H1 (cell line): ENCODE results near the gene PPARA. TPM values are rescaled to one million over a fixed set of nuclear protein-coding genes. Genes with fewer than 3 reads are reported as not detected.

Experiments used
- CTCF ChIA-PET: fragments of 300-600 bp; sonication (Branson Sonifier 250); formaldehyde crosslinking; loops from one replicate; lab custom pipeline; 2021; ENCODE audit not compliant: partially characterized antibody; lab: Charles Lee
- POLR2A ChIA-PET: fragments of 300-600 bp; sonication (Branson Sonifier 250); formaldehyde crosslinking; loops from one replicate; lab custom pipeline; 2021; ENCODE audit warnings: inconsistent platforms; ENCODE audit not compliant: partially characterized antibody; lab: Charles Lee
- DNase-seq, 2 experiments: peaks; one replicate each; pipeline versions ENCODE4 v3.0.0 to v3.0.0-alpha.2; 2010 to 2022; ENCODE audit warnings: low spot score in 2 of 2, low read depth in 1 of 2, mixed read lengths in 1 of 2
- FAIRE-seq: peaks from 2 replicates; lab custom pipeline; 2011; peaks lifted over from hg19 to GRCh38; lab: Jason Lieb, UNC
- H2AFZ ChIP-seq: 2 replicates; pipeline ENCODE4 v1.8.1; 2012; ENCODE audit warnings: low read length, inconsistent platforms
- H2AK5ac ChIP-seq: 2 replicates; pipeline ENCODE4 v1.6.1; 2013; ENCODE audit warnings: low read depth, low read length
- H2BK120ac ChIP-seq: replicated peaks from 2 replicates; pipeline ENCODE3; 2013; ENCODE audit warnings: low read depth, low read length, inconsistent platforms
- H2BK12ac ChIP-seq: 2 replicates; pipeline ENCODE4 v1.6.1; 2013; ENCODE audit warnings: low read depth, low read length
- H2BK15ac ChIP-seq: 2 replicates; pipeline ENCODE4 v1.6.1; 2013; ENCODE audit warnings: low read length
- H2BK20ac ChIP-seq: 2 replicates; pipeline ENCODE4 v1.6.1; 2013; ENCODE audit warnings: low read length
- H2BK5ac ChIP-seq: 2 replicates; pipeline ENCODE4 v1.6.1; 2013; ENCODE audit warnings: low read depth, low read length
- H3K14ac ChIP-seq: 2 replicates; pipeline ENCODE4 v1.6.1; 2013; ENCODE audit warnings: inconsistent platforms; ENCODE audit not compliant: insufficient read length
- H3K18ac ChIP-seq: 2 replicates; pipeline ENCODE4 v1.6.1; 2013; ENCODE audit warnings: low read length; ENCODE audit errors: extremely low read depth
- H3K23ac ChIP-seq: 2 replicates; pipeline ENCODE4 v1.6.1; 2013; ENCODE audit warnings: inconsistent platforms; ENCODE audit not compliant: insufficient read length
- H3K23me2 ChIP-seq: 2 replicates; pipeline ENCODE4 v1.6.1; 2013; ENCODE audit warnings: low read depth, low read length
- H3K27ac ChIP-seq: 2 replicates; pipeline ENCODE4 v1.6.1; 2011; ENCODE audit warnings: low read depth, low read length, inconsistent platforms
- H3K27me3 ChIP-seq, 4 experiments: replicated peaks in 1 of 4; 1 replicate in 1 of 4; 2 replicates in 3 of 4; pipeline versions ENCODE4 v1.6.1 to v1.8.1; 2011 to 2013; ENCODE audit warnings: low read length in 3 of 4, mild to moderate bottlenecking in 3 of 4, inconsistent platforms in 2 of 4, mixed read lengths in 2 of 4, moderate library complexity in 1 of 4; ENCODE audit not compliant: control insufficient read depth in 3 of 4, insufficient read depth in 3 of 4; ENCODE audit errors: extremely low read depth in 1 of 4
- H3K36me3 ChIP-seq, 4 experiments: 2 replicates each; pipeline versions ENCODE4 v1.6.1 to v1.8.1; 2011 to 2013; ENCODE audit warnings: mild to moderate bottlenecking in 4 of 4, low read length in 3 of 4, moderate library complexity in 2 of 4, control low read depth in 1 of 4, inconsistent platforms in 1 of 4; ENCODE audit not compliant: insufficient read depth in 4 of 4, control insufficient read depth in 2 of 4
- H3K4ac ChIP-seq: replicated peaks from 2 replicates; pipeline ENCODE3; 2013; ENCODE audit warnings: low read length, low read depth, mixed read lengths, inconsistent platforms; ENCODE audit not compliant: insufficient read length
- H3K4me1 ChIP-seq, 4 experiments: replicated peaks in 1 of 4; 1 replicate in 1 of 4; 2 replicates in 3 of 4; pipeline versions ENCODE4 v1.6.1 to v1.8.1; 2011 to 2013; ENCODE audit warnings: low read length in 3 of 4, inconsistent platforms in 2 of 4, mixed read lengths in 1 of 4; ENCODE audit not compliant: insufficient read depth in 4 of 4, control insufficient read depth in 3 of 4
- H3K4me2 ChIP-seq, 2 experiments: 2 replicates each; pipeline versions ENCODE4 v1.6.1 to v1.8.1; 2011 to 2013; ENCODE audit warnings: low read depth in 2 of 2, low read length in 2 of 2, control low read depth in 1 of 2, inconsistent platforms in 1 of 2, mild to moderate bottlenecking in 1 of 2; ENCODE audit not compliant: insufficient read depth in 1 of 2
- H3K4me3 ChIP-seq, 4 experiments: fragments of 200-600, 300-600 bp in 1 of 4; sonication (generic), shearing (Covaris generic), sonication (Bioruptor Twin) in 1 of 4; 2 replicates each; pipeline versions ENCODE4 v1.5.1 to v1.8.1; 2011 to 2016; ENCODE audit warnings: low read length in 4 of 4, low read depth in 3 of 4, control low read depth in 2 of 4, inconsistent platforms in 2 of 4, mild to moderate bottlenecking in 2 of 4, mixed read lengths in 1 of 4, moderate library complexity in 1 of 4; ENCODE audit not compliant: insufficient read depth in 2 of 4; ENCODE audit errors: extremely low read depth in 1 of 4
- H3K56ac ChIP-seq: replicated peaks from 2 replicates; pipeline ENCODE3; 2013; ENCODE audit warnings: low read depth, mild to moderate bottlenecking, mixed read lengths, low read length, inconsistent platforms; ENCODE audit not compliant: insufficient read length
- H3K79me1 ChIP-seq: 2 replicates; pipeline ENCODE4 v1.6.1; 2013; ENCODE audit warnings: low read depth, low read length, control low read depth
- H3K79me2 ChIP-seq, 2 experiments: 2 replicates each; pipeline versions ENCODE4 v1.6.1 to v1.8.1; 2012 to 2013; ENCODE audit warnings: low read length in 2 of 2, mild to moderate bottlenecking in 2 of 2, inconsistent platforms in 1 of 2; ENCODE audit not compliant: insufficient read depth in 2 of 2, control insufficient read depth in 1 of 2
- H3K9ac ChIP-seq, 4 experiments: replicated peaks in 1 of 4; 1 replicate in 1 of 4; 2 replicates in 3 of 4; pipeline versions ENCODE4 v1.6.1 to v1.8.1; 2011 to 2013; ENCODE audit warnings: low read depth in 3 of 4, low read length in 3 of 4, control low read depth in 2 of 4, mild to moderate bottlenecking in 2 of 4, moderate library complexity in 2 of 4, inconsistent platforms in 1 of 4; ENCODE audit errors: extremely low read depth in 1 of 4
- H3K9me3 ChIP-seq, 2 experiments: 2 replicates each; pipeline versions ENCODE4 v1.6.1 to v1.8.1; 2012 to 2013; ENCODE audit warnings: mild to moderate bottlenecking in 2 of 2, moderate library complexity in 2 of 2, control low read depth in 1 of 2, inconsistent platforms in 1 of 2, low read depth in 1 of 2, low read length in 1 of 2, mixed read lengths in 1 of 2; ENCODE audit not compliant: insufficient read depth in 2 of 2
- H4K20me1 ChIP-seq, 2 experiments: replicated peaks in 1 of 2; 2 replicates each; pipeline versions ENCODE3 to v1.8.1; 2011 to 2013; ENCODE audit warnings: inconsistent platforms in 2 of 2, low read length in 2 of 2, mild to moderate bottlenecking in 1 of 2; ENCODE audit not compliant: insufficient read depth in 2 of 2, control insufficient read depth in 1 of 2
- H4K5ac ChIP-seq: 2 replicates; pipeline ENCODE4 v1.6.1; 2013; ENCODE audit warnings: low read length, low read depth, mixed read lengths, inconsistent platforms; ENCODE audit not compliant: insufficient read length
- H4K8ac ChIP-seq: 2 replicates; pipeline ENCODE4 v1.8.0; 2013; ENCODE audit warnings: mild to moderate bottlenecking, moderate library complexity, low read length, inconsistent platforms; ENCODE audit not compliant: insufficient read depth; ENCODE audit errors: extremely low read depth
- H4K91ac ChIP-seq: replicated peaks from 2 replicates; pipeline ENCODE3; 2013; ENCODE audit warnings: low read length, mixed read lengths, inconsistent platforms; ENCODE audit not compliant: insufficient read length
- BACH1 ChIP-seq: IDR thresholded peaks from 2 replicates; pipeline ENCODE4 v1.6.1; 2012; ENCODE audit warnings: low read length, improper control_type of control experiment
- CBX8 ChIP-seq: fragments of 300-800, 300-1000 bp; sonication (generic); IDR thresholded peaks from 2 replicates; pipeline ENCODE4 v1.7.1; 2016; ENCODE audit warnings: low read depth, low read length, borderline replicate concordance
- CHD2 ChIP-seq: IDR thresholded peaks from 2 replicates; pipeline ENCODE4 v1.6.1; 2012; ENCODE audit warnings: low read length, improper control_type of control experiment
- CTCF ChIP-seq, 3 experiments: IDR thresholded peaks; 1 replicate in 2 of 3; 2 replicates in 1 of 3; pipeline versions ENCODE4 v1.5.1 to v1.6.1; 2011; ENCODE audit warnings: low read length in 3 of 3, mild to moderate bottlenecking in 3 of 3, inconsistent platforms in 2 of 3, low read depth in 1 of 3, moderate library complexity in 1 of 3; ENCODE audit not compliant: insufficient read depth in 1 of 3; ENCODE audit errors: control extremely low read depth in 1 of 3
- EZH2 ChIP-seq: fragments of 200-600 bp; sonication (generic); IDR thresholded peaks from 2 replicates; pipeline ENCODE4 v1.7.1; 2012; ENCODE audit warnings: low read depth, mild to moderate bottlenecking, moderate library complexity, low read length, inconsistent platforms; ENCODE audit not compliant: severe bottlenecking
- GTF2F1 ChIP-seq: IDR thresholded peaks from 2 replicates; pipeline ENCODE4 v1.6.1; 2012; ENCODE audit warnings: low read depth, low read length, improper control_type of control experiment, borderline replicate concordance
- TBP ChIP-seq: IDR thresholded peaks from 2 replicates; pipeline ENCODE4 v1.6.1; 2011; ENCODE audit warnings: low read depth, low read length, improper control_type of control experiment
- YY1 ChIP-seq: IDR thresholded peaks from 2 replicates; pipeline ENCODE4 v1.6.1; 2011; ENCODE audit warnings: low read depth, mild to moderate bottlenecking, low read length
- whole genome bisulfite sequencing, 2 experiments: shearing (Covaris generic) in 1 of 2; methylation state at CpG; one replicate each; pipeline versions ENCODE4 v1.1.6 to v1.1.7; 2013 to 2015; ENCODE audit warnings: low lambda C conversion rate in 2 of 2, mixed read lengths in 2 of 2, inconsistent platforms in 1 of 2, low coverage in 1 of 2, missing lambda C conversion rate in 1 of 2; ENCODE audit not compliant: insufficient replicate concordance in 2 of 2, insufficient coverage in 1 of 2, insufficient read length in 1 of 2; ENCODE audit errors: extremely low coverage in 1 of 2, missing lambda C conversion rate in 1 of 2; 5-methylcytosine and 5-hydroxymethylcytosine counted together
- polyA plus RNA-seq, 7 experiments: library from polyadenylated mRNA; depleted of rRNA in 3 of 7; stranded (reverse) in 5 of 7; unstranded in 2 of 7; fragments of >200 nt in 5 of 7; fragments of 200-250 nt in 2 of 7; gene quantifications; 1 replicate in 5 of 7; 2 replicates in 1 of 7; 4 replicates in 1 of 7; pipeline versions ENCODE4 v1.2.1 to v1.2.3, GENCODE V29; 2011 to 2013; ENCODE audit warnings: missing spikeins in 2 of 7, mixed read lengths in 2 of 7
- total RNA-seq: library from RNA; stranded (reverse); fragmentation: NEBNext Ultra II Directional; extraction: Animal tissue kit (Norgen Biotek cat#: 25700); gene quantifications from 2 replicates; pipeline ENCODE4 v1.2.1, GENCODE V29; 2021

The PPARA gene
- total and polyA plus RNA-seq, 2 of the 8 experiments (the other 6 are each of a cell fraction or from before 2014, with no cell fraction given): 3.1 to 8.2 TPM

- Histone ChIP-seq H2BK12ac (no peak overlapping the region), H2AK5ac (no peak overlapping the region), H3K27ac (no peak overlapping the region), H4K5ac (no peak overlapping the region), H3K4me2 (no peak overlapping the region), H3K18ac (no peak overlapping the region), H3K14ac (no peak overlapping the region), H3K4ac (no peak overlapping the region), H3K36me3 (no peaks in the 10 kb centered on the region), H2BK15ac (no peak overlapping the region), H2AFZ (no peak overlapping the region), H3K27me3 (peaks cover 3 to 15% (median 9%) of the 10 kb centered on the region in 4 experiments; a peak in 6 of 7 replicates), H4K91ac (no peak overlapping the region), H2BK120ac (no peak overlapping the region), H3K9ac (no peak overlapping the region), H4K8ac (no peak overlapping the region)
- CTCF ChIA-PET: interaction anchor here (0.8 to 1.4 kb wide), 4 partner anchors 10 to 149 kb away, joined by 3 to 6 read pairs (median 4); no protein-coding TSS in a partner anchor
- no peak for FAIRE-seq
- no peak for TF ChIP-seq GTF2F1
- TF ChIP-seq YY1: no peak
- TF ChIP-seq CTCF (IDR thresholded peaks at IDR 0.05; ENCODE audit: control extremely low read depth in 1 of 3, insufficient read depth in 1 of 3, low read depth in 1 of 3, low read length in 3 of 3): no peak
- no peak for TF ChIP-seq BACH1
- no peak for TF ChIP-seq TBP
- TF ChIP-seq CBX8: no peak
- no peak for TF ChIP-seq CHD2
- TF ChIP-seq EZH2: no peak
- TF ChIP-seq, all 59 proteins: peak for 0
- H3K23ac ChIP-seq: no peak overlapping the region
- no peaks in the 10 kb centered on the region for H3K23me2 ChIP-seq
- WGBS, 2 experiments: 72% methylated on average over 8 of the region's 8 CpGs; no CpG with 5 or more reads in 1 of the 2 experiments
- H2BK5ac ChIP-seq: no peak overlapping the region
- no peaks in the 10 kb centered on the region for H4K20me1 ChIP-seq
- no peak overlapping the region for H3K56ac ChIP-seq
- H3K79me1 ChIP-seq: no peaks in the 10 kb centered on the region
- no peaks in the 10 kb centered on the region for H3K79me2 ChIP-seq
- no peak overlapping the region for H2BK20ac ChIP-seq
- H3K4me3 ChIP-seq: no peak overlapping the region
- H3K4me1 ChIP-seq: no peaks in the 10 kb centered on the region; a peak in 1 of 7 replicates
- no peak for DNase-seq
- POLR2A ChIA-PET: interaction anchor here (0.6 to 1.1 kb wide), 4 partner anchors 8 to 131 kb away, joined by 3 read pairs; no protein-coding TSS in a partner anchor
- no peaks in the 10 kb centered on the region for H3K9me3 ChIP-seq
Measured at GRCh38 chr22:46143491-46144147, 6.7 kb upstream of the PPARA start.
